ENCODE data around the gene QSOX1.
A peak's percentile ranks its signal among the peaks of the same experiment; 100 is the strongest.
"Not testable (repeated sequence)": the region's sequence is repeated elsewhere in the genome, so short reads cannot be mapped to it uniquely, and the experiment has no call there.

The QSOX1 gene, protein sequence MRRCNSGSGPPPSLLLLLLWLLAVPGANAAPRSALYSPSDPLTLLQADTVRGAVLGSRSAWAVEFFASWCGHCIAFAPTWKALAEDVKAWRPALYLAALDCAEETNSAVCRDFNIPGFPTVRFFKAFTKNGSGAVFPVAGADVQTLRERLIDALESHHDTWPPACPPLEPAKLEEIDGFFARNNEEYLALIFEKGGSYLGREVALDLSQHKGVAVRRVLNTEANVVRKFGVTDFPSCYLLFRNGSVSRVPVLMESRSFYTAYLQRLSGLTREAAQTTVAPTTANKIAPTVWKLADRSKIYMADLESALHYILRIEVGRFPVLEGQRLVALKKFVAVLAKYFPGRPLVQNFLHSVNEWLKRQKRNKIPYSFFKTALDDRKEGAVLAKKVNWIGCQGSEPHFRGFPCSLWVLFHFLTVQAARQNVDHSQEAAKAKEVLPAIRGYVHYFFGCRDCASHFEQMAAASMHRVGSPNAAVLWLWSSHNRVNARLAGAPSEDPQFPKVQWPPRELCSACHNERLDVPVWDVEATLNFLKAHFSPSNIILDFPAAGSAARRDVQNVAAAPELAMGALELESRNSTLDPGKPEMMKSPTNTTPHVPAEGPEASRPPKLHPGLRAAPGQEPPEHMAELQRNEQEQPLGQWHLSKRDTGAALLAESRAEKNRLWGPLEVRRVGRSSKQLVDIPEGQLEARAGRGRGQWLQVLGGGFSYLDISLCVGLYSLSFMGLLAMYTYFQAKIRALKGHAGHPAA

DNA sequence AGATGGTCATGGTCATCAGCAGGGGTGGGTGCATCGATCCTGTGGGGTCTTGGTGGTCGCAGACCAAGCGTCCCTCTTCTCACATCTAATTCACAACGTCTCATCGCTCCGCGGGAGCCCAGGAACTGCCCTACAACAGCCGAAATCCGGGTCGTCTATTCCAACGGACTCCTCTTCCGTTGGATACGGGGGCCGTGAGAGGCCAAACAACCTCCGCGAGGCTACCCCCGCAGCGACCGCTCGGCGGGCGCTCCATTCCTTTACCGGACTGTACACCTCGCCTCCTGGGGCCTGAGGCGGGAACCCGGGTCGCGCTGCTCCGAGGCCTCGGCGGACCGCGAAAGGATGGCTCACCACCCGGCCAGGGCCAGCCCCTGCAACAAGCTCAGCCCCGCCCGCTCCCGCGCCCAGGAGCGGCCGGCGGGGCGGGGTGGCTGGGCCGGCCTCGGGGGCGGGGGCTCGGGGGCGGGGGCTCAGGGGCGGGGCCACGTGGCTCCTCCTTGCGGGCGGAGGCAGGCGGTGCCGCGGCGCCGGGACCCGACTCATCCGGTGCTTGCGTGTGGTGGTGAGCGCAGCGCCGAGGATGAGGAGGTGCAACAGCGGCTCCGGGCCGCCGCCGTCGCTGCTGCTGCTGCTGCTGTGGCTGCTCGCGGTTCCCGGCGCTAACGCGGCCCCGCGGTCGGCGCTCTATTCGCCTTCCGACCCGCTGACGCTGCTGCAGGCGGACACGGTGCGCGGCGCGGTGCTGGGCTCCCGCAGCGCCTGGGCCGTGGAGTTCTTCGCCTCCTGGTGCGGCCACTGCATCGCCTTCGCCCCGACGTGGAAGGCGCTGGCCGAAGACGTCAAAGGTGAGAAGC is at the start of gene QSOX1:
Gene QSOX1, plus strand, starts transcription at position 545 of the 857 bp plus-strand sequence. Its CDS starts 39 bp downstream, at position 584.
- DNase-seq (ENCODE audit: low read depth) = peak; percentile 45

- DNase-seq (ENCODE audit: low read depth) = no peak
Observed at GRCh38 chr1:180112091-180112490, 42.6 kb upstream of the QSOX1 start.

DNA sequence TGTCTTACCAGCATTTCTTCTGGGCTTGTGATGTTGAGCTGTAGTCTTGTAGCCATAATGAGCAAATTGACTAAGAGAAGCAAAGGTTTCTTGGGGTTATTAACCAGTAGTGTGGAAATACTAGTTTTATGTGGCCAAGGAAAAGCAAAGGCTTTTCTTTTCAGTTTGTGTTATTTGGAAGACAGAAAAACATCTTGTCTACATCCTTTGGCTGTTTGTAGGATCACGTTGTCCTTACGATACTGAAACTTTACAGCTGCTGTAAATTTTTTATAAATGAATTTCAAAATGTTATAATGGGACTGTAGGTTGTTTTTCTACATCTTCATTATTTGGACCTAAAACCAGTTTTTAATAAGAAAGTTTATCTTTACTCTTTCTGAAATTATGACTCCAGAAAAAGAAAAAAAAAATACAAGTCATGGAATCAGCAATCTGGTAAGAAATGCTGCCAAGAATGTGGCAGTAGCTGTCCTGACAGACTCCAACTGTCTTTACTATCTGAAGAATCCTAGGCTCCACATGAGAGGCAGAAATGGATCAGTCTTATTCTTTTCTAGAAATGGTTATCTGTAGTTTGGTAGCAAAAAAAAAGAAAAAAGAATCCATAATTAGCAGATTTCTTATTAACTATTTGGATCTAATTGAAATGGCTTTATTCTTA is 41.6 kb upstream of the QSOX1 start:
- no peak for DNase-seq (ENCODE audit: low read depth)

- no peak for DNase-seq (ENCODE audit: low read depth)
Observed at GRCh38 chr1:180114396-180114945, 40.2 kb upstream of the QSOX1 start.

- DNase-seq (ENCODE audit: low read depth) = no peak
Observed at GRCh38 chr1:180116964-180117763, 37.5 kb upstream of the QSOX1 start.

- DNase-seq (ENCODE audit: low read depth) = peak; percentile 60
Observed at GRCh38 chr1:180117764-180118116, 36.9 kb upstream of the QSOX1 start.

DNA sequence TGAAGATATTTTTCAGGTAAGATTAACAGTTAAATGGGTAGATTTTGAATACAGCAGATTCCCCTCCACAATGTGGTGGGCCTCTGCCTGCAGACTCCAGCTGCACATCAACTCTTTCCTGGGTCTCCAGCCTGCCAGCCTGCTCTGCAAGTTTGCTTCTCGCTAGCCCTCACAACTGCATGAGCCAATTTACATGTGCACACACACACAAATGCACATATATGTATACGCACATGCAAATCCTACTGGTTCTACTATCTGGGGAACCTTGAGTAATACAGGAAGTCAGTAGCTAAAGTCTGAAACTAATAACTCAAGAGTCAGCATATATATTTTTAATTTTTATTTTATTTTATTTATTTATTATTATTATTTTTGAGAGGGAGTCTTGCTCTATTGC is 34.8 kb upstream of the QSOX1 start:
- DNase-seq (ENCODE audit: low read depth) = no peak

- DNase-seq (ENCODE audit: low read depth) = no peak
Observed at GRCh38 chr1:180123463-180123936, 31.2 kb upstream of the QSOX1 start.

GRCh38 chr1:180130651-180131050 is 24.0 kb upstream of the QSOX1 start:
- no peak for DNase-seq (ENCODE audit: low read depth)

DNA sequence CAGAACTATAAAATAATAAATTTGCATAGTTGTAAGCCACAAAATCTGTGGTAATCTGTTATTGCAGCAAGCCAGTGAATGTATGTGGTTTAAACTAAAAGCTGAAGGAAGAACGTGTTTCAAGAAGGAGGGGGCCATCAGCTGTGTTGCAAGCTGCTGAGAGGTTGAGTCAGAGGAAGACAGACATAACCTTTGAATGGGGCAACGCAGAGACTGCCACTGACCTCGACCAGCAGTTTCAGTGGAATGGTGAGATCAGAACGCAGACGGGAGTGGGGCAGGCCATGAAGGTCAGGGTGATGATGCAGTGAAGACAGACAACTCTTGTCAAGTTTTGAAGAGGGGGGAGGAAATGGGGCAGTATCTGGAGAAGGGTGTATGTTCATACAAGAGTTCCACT is 23.2 kb upstream of the QSOX1 start:
- peak; percentile 85 for DNase-seq (ENCODE audit: low read depth)

- DNase-seq (ENCODE audit: low read depth) = no peak
Observed at GRCh38 chr1:180133193-180133592, 21.5 kb upstream of the QSOX1 start.

GRCh38 chr1:180133688-180134087 is 21.0 kb upstream of the QSOX1 start:
- not testable (repeated sequence) for DNase-seq (ENCODE audit: low read depth)

GRCh38 chr1:180135535-180135934 is 19.1 kb upstream of the QSOX1 start:
- no peak for DNase-seq (ENCODE audit: low read depth)

GRCh38 chr1:180136331-180136967 is 18.2 kb upstream of the QSOX1 start:
- DNase-seq (ENCODE audit: low read depth) = no peak

DNA sequence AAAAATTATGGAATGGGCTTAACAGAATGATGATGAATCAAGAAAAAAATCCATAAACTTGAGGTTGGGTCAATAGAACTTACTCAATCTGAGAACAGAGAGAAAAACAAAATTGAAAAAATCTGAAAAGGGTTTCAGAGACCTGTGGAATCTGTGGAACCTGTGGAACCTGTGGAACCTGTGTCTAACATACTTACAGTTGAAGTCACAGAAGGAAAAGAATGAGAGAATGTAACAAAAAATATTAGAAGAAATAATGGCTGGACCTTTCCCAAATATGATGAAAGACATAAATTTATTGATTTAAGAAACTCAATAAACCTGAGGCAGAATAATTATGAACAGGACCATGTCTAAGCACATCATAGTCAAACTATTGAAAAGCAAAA is 17.7 kb upstream of the QSOX1 start:
- no peak for DNase-seq (ENCODE audit: low read depth)

DNA sequence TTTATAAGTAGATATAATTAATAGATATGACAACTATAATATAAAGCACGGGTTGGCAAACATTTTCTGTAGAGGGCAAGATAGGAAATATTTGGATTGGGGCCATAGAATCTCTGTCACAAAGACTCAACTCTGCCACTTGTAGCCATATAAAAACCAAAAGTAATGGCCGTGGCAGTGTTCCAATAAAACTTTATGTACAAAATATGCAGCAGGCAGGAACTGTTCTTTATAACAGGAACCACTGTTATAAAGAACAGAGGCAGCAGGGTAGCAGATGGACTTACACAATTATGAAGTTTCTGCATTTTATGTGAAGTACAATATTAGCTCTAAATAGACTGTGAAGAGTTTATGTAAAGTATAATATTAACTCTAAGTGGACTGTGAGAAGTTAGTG is 16.9 kb upstream of the QSOX1 start:
- DNase-seq (ENCODE audit: low read depth) = no peak

DNA sequence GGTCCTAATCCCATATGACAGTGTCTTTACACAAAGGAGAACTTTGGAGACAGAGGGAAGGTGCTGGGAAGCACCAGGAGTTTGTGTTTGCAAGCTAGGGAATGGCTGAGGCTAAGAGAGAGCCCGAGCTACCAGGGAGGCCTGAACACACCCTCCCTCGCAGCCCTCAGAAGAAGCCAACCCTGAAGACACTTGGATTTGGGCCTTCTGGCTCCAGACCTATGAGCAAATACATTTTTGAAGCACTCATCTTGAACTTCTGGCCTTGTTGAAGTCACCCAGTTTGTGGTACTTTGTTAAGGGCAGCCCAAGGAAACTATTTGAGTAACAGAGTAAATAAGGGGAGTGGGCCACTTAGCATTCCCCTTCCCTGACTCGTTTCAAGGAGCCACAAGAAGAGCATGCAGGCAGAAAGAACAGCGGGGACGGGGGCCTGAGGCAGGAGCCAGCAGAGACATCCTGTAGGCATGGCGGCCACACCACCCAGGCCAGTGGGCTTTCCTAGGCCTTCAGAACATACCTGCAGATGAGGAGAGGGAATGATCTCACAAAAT is 13.2 kb upstream of the QSOX1 start:
- no peak for DNase-seq (ENCODE audit: low read depth)

GRCh38 chr1:180143359-180143758 is 11.3 kb upstream of the QSOX1 start:
- no peak for DNase-seq (ENCODE audit: low read depth)

- no peak for DNase-seq (ENCODE audit: low read depth)
Observed at GRCh38 chr1:180144659-180145357, 9.9 kb upstream of the QSOX1 start.
